Hepatocyte (in vitro differentiated cells): Measurements from ENCODE around the gene DIRAS3. TPM values are rescaled to one million over a fixed set of nuclear protein-coding genes. Genes with fewer than 3 reads are reported as not detected.

Experiments
- DNase-seq: peaks from one replicate; pipeline ENCODE4 v3.0.0-alpha.2; 2016; ENCODE audit warnings: low spot score
- H2AFZ ChIP-seq: fragments of 200-600 bp; sonication (generic); 2 replicates; pipeline ENCODE4 v1.6.0; 2016; ENCODE audit warnings: antibody characterized with exemption, mild to moderate bottlenecking
- H3K27ac ChIP-seq: fragments of 200-600 bp; sonication (generic); 2 replicates; pipeline ENCODE4 v1.5.1; 2016; ENCODE audit warnings: mild to moderate bottlenecking
- H3K27me3 ChIP-seq: fragments of 200-600 bp; sonication (generic); 2 replicates; pipeline ENCODE4 v1.6.1; 2016
- H3K36me3 ChIP-seq: fragments of 200-600 bp; sonication (generic); replicated peaks from 2 replicates; pipeline ENCODE4 v1.5.1; 2016; ENCODE audit warnings: low read depth; ENCODE audit not compliant: insufficient read depth
- H3K4me1 ChIP-seq: fragments of 200-600 bp; sonication (generic); 2 replicates; pipeline ENCODE4 v1.5.1; 2016; ENCODE audit warnings: mild to moderate bottlenecking, moderate library complexity; ENCODE audit not compliant: insufficient read depth
- H3K4me2 ChIP-seq: fragments of 200-600 bp; sonication (generic); 2 replicates; pipeline ENCODE4 v1.6.0; 2016
- H3K4me3 ChIP-seq: fragments of 200-600 bp; sonication (generic); 2 replicates; pipeline ENCODE4 v1.5.1; 2016; ENCODE audit warnings: mild to moderate bottlenecking
- H3K79me2 ChIP-seq: fragments of 200-600 bp; sonication (generic); 2 replicates; pipeline ENCODE4 v1.6.0; 2017; ENCODE audit warnings: mild to moderate bottlenecking
- H3K9me2 ChIP-seq: fragments of 200-600 bp; sonication (generic); replicated peaks from 2 replicates; pipeline ENCODE4 v1.6.0; 2017; ENCODE audit warnings: mild to moderate bottlenecking; ENCODE audit not compliant: insufficient read depth
- H3K9me3 ChIP-seq: fragments of 200-600 bp; sonication (generic); 2 replicates; pipeline ENCODE4 v1.5.1; 2016; ENCODE audit warnings: low read depth, mild to moderate bottlenecking
- H4K20me1 ChIP-seq: fragments of 200-600 bp; sonication (generic); 2 replicates; pipeline ENCODE4 v1.6.0; 2016; ENCODE audit warnings: mild to moderate bottlenecking; ENCODE audit not compliant: insufficient read depth, poor library complexity, severe bottlenecking
- EZH2 ChIP-seq: fragments of 200-600 bp; sonication (generic); IDR thresholded peaks from 2 replicates; pipeline ENCODE4 v1.6.1; 2016; ENCODE audit warnings: antibody characterized with exemption, mild to moderate bottlenecking, borderline replicate concordance
- EZH2phosphoT487 ChIP-seq: fragments of 200-600 bp; sonication (generic); IDR thresholded peaks from one replicate; pipeline ENCODE4 v1.6.1; 2018; ENCODE audit warnings: antibody characterized with exemption, mild to moderate bottlenecking, low read depth, moderate library complexity; ENCODE audit not compliant: unreplicated experiment, severe bottlenecking
- WGBS: methylation state at CpG from one replicate; pipeline ENCODE4 v1.1.6; 2016; ENCODE audit warnings: low lambda C conversion rate; ENCODE audit errors: missing lambda C conversion rate; 5-methylcytosine and 5-hydroxymethylcytosine counted together
- polyA plus RNA-seq: library from polyadenylated mRNA; unstranded; fragments of >200 nt; fragmentation: Nextera tagmentation; extraction: Ambion mirVana; gene quantifications from 2 replicates; pipeline ENCODE4 v1.2.1, GENCODE V29; 2016
- total RNA-seq: library from RNA; depleted of rRNA; stranded (reverse); fragments of >200 nt; gene quantifications from 2 replicates; pipeline ENCODE4 v1.2.3, GENCODE V29; 2014
- TF ChIP-seq, protein P1 (sequence below): fragments of 200-600 bp; sonication (generic); IDR thresholded peaks from 2 replicates; pipeline ENCODE4 v1.5.1; 2016; ENCODE audit warnings: antibody characterized with exemption, mild to moderate bottlenecking; ENCODE audit not compliant: poor library complexity

The DIRAS3 gene
- total and polyA plus RNA-seq, 2 experiments from 2014 or later: 1.9 to 2.0 TPM

DNA sequence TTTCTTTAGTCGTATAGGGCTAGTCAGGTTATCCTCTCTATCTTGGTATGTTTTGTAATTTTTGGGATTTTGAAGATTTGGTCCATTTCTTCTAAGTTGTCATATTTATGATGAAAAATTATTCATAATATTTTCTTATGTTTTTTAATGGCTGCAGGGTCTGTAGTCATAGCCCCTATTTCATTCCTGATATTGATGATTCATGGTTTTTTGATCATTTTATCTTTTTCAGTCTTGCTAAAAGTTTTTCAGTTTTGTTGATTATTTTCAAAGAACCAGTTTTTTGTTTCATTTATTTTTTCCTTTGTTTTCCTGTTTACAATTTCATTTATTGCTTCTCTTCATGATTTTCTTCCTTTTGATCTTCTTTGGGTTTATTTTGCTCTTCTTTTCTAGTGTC is 50.2 kb downstream of the DIRAS3 start:
- H2AFZ ChIP-seq: no peak overlapping the region
- no peak overlapping the region for H3K4me2 ChIP-seq
- H3K79me2 ChIP-seq: no peaks in the 10 kb centered on the region
- H3K9me2 ChIP-seq: no peaks in the 10 kb centered on the region
- H3K4me1 ChIP-seq: no peaks in the 10 kb centered on the region
- 0% methylated on average over 1 of the region's 1 CpG for WGBS
- DNase-seq: no peak
- no peak overlapping the region for H3K27ac ChIP-seq
- no peaks in the 10 kb centered on the region for H3K36me3 ChIP-seq
- H3K27me3 ChIP-seq: no peaks in the 10 kb centered on the region
- TF ChIP-seq EZH2: no peak
- TF ChIP-seq, protein P1, sequence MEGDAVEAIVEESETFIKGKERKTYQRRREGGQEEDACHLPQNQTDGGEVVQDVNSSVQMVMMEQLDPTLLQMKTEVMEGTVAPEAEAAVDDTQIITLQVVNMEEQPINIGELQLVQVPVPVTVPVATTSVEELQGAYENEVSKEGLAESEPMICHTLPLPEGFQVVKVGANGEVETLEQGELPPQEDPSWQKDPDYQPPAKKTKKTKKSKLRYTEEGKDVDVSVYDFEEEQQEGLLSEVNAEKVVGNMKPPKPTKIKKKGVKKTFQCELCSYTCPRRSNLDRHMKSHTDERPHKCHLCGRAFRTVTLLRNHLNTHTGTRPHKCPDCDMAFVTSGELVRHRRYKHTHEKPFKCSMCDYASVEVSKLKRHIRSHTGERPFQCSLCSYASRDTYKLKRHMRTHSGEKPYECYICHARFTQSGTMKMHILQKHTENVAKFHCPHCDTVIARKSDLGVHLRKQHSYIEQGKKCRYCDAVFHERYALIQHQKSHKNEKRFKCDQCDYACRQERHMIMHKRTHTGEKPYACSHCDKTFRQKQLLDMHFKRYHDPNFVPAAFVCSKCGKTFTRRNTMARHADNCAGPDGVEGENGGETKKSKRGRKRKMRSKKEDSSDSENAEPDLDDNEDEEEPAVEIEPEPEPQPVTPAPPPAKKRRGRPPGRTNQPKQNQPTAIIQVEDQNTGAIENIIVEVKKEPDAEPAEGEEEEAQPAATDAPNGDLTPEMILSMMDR: no peak
- no peak for TF ChIP-seq EZH2phosphoT487
- H4K20me1 ChIP-seq: no peaks in the 10 kb centered on the region
- H3K4me3 ChIP-seq: no peak overlapping the region
- no peaks in the 10 kb centered on the region for H3K9me3 ChIP-seq

GRCh38 chr1:67997746-67998145 is 52.7 kb downstream of the DIRAS3 start:
- Histone ChIP-seq H3K79me2 (no peaks in the 10 kb centered on the region), H3K4me3 (no peak overlapping the region), H3K36me3 (no peaks in the 10 kb centered on the region), H4K20me1 (no peaks in the 10 kb centered on the region), H3K9me2 (no peaks in the 10 kb centered on the region), H2AFZ (no peak overlapping the region), H3K4me1 (no peaks in the 10 kb centered on the region), H3K27me3 (no peaks in the 10 kb centered on the region), H3K27ac (no peak overlapping the region), H3K4me2 (no peak overlapping the region), H3K9me3 (peaks cover 10% of the 10 kb centered on the region)
- TF ChIP-seq EZH2phosphoT487 (no peak), EZH2 (no peak)
- TF ChIP-seq, protein P1: no peak
- DNase-seq: no peak
- WGBS: 89% methylated on average over 2 of the region's 2 CpGs

Other genes starting within 250 kb of the DIRAS3 start
- gene GNG12, start 217.2 kb downstream of the DIRAS3 start, total RNA-seq: 97.0 and 108 TPM in 2 replicates
- 49.6 and 51.9 TPM in 2 replicates for gene GNG12, start 217.2 kb downstream of the DIRAS3 start, polyA plus RNA-seq
- 102 and 115 TPM in 2 replicates for gene WLS, start 181.9 kb upstream of the DIRAS3 start, total RNA-seq
- gene WLS, start 181.9 kb upstream of the DIRAS3 start, polyA plus RNA-seq: 66.3 and 79.9 TPM in 2 replicates